Right atrium auricular region (tissue), 2 donors: ENCODE results near the gene SUMF1. TPM values are rescaled to one million over a fixed set of nuclear protein-coding genes. Genes with fewer than 3 reads are reported as not detected.

Source experiments
- DNase-seq: peaks from one replicate; pipeline ENCODE4 v3.0.0-alpha.2; 2019; ENCODE audit warnings: low spot score
- H3K27ac ChIP-seq, 2 donors: fragments of 200-600 bp; sonication (generic); 1 replicate in 1 of 2; 2 replicates in 1 of 2; pipeline ENCODE4 v1.5.1; 2016 to 2019
- H3K27me3 ChIP-seq, 2 donors: fragments of 200-600 bp; sonication (generic); one replicate each; pipeline versions ENCODE4 v1.5.1 to v1.6.0; 2017 to 2019
- H3K36me3 ChIP-seq: fragments of 200-600 bp; sonication (generic); one replicate; pipeline ENCODE4 v1.5.1; 2016
- H3K4me1 ChIP-seq, 2 donors: fragments of 200-600 bp; sonication (generic); one replicate each; pipeline versions ENCODE4 v1.5.1 to v1.6.0; 2017 to 2019
- H3K4me3 ChIP-seq, 2 donors: fragments of 200-600 bp; sonication (generic); 1 replicate in 1 of 2; 2 replicates in 1 of 2; pipeline ENCODE4 v1.5.1; 2017 to 2019; ENCODE audit warnings: mild to moderate bottlenecking in 1 of 2, moderate library complexity in 1 of 2
- H3K9me3 ChIP-seq, 2 donors: fragments of 200-600 bp; sonication (generic); one replicate each; pipeline ENCODE4 v1.5.1; 2019
- total RNA-seq, 2 donors: library from RNA; depleted of rRNA; stranded (reverse); fragments of >200 nt; gene quantifications; one replicate each; pipeline ENCODE4 v1.1.0, GENCODE V29; 2016
- TF ChIP-seq, protein P1 (sequence below), 2 donors: fragments of 200-600 bp; sonication (generic); IDR thresholded peaks; one replicate each; pipeline ENCODE4 v1.5.1; 2019; ENCODE audit warnings: antibody characterized with exemption in 2 of 2

The SUMF1 gene
- total RNA-seq, result 10 to 100 TPM; 12.1 to 22.6 TPM

DNA sequence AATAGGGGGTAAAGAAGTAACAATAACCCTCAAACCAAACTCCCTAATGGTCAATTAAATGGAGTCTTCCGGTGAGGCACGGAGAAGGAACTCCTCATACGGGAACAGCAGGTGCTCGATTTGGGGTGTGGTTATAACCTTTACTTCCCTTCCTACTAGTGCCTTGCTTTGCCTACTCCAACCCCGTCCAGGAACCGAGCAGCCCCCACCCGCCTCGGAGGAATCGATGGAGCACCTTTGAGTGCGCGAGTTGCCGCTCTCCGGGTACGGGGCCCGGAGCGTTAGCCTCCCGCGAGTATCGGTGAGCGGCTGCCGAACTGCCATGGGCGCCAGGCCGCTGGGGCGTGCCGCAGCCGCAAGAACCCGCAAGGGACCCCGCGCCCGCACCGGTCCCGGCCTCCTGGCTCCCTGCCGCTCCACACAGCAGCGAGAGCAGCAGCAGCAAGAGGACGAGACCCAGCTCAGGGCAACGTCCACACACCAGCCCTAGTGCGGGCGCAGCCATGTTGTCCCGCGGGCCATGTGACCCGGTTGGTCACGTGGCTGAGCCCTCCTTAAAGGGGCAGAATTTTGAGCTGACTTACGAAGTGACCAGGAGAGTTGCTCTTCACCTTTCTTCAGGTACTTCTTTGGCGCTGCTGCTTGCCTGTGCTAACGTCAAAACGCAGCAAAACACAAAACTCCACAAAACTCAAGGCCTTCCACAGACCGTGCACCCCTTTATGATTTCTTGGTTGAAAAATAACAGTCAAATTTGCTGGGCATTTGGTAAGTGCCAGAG, at the start of gene SUMF1:
Gene SUMF1, minus strand, starts transcription at position 529 of the 781 bp plus-strand sequence. Its CDS starts 24 bp downstream, at position 505.
- DNase-seq, result peak; percentile 83

DNA sequence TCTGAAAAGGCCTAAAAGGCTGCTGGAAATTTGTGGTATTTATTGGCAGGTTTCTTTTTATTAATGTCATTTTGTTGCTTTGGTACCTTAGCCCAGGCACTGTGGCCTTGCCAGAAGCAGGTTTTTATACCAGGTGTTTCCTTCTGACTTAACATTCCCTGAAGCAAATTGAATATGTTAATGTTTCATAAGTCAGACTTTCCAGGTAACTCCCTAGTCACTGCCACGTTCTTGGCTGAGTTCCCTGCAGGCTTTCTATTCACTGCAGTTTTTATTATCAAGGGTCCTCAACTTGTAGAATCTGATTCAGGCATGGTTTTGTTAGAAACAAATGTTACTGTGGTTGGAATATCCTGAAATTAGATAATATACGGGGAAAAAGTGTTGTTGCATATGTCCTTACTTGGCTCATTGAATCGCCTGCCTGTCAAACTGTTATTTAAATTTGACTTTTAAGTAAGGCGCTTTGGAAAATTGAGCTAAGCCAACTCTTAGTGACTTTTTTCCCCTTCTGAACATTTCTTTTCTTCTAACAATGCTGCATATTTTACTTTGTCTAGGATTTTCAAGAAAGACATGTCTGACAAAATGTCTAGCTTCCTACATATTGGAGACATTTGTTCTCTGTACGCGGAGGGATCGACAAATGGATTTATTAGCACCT, 49.0 kb upstream of the SUMF1 start:
- H3K36me3 ChIP-seq, result no peaks in the 10 kb centered on the region
- H3K27ac ChIP-seq, result no peak overlapping the region
- TF ChIP-seq, protein P1, sequence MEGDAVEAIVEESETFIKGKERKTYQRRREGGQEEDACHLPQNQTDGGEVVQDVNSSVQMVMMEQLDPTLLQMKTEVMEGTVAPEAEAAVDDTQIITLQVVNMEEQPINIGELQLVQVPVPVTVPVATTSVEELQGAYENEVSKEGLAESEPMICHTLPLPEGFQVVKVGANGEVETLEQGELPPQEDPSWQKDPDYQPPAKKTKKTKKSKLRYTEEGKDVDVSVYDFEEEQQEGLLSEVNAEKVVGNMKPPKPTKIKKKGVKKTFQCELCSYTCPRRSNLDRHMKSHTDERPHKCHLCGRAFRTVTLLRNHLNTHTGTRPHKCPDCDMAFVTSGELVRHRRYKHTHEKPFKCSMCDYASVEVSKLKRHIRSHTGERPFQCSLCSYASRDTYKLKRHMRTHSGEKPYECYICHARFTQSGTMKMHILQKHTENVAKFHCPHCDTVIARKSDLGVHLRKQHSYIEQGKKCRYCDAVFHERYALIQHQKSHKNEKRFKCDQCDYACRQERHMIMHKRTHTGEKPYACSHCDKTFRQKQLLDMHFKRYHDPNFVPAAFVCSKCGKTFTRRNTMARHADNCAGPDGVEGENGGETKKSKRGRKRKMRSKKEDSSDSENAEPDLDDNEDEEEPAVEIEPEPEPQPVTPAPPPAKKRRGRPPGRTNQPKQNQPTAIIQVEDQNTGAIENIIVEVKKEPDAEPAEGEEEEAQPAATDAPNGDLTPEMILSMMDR (IDR thresholded peaks at IDR 0.05), result no peak
- H3K9me3 ChIP-seq, result no peaks in the 10 kb centered on the region
- H3K4me1 ChIP-seq, result peaks cover 0 to 45% of the 10 kb centered on the region in 2 donors
- no peaks in the 10 kb centered on the region for H3K27me3 ChIP-seq
- H3K4me3 ChIP-seq, result no peak overlapping the region
- DNase-seq, result no peak

More for the DNA sequence above, at the start of gene SUMF1:
- H3K27ac ChIP-seq, result peak within 1 kb of the TSS; percentile 75 to 77
- H3K4me3 ChIP-seq, result peak within 1 kb of the TSS; percentile 80 to 92
- no peaks in the 10 kb centered on the region for H3K27me3 ChIP-seq
- TF ChIP-seq, protein P1 (IDR thresholded peaks at IDR 0.05), result no peak
- no peaks in the 10 kb centered on the region for H3K36me3 ChIP-seq
- H3K9me3 ChIP-seq, result no peaks in the 10 kb centered on the region
- peaks cover 0 to 15% of the 10 kb centered on the region in 2 donors for H3K4me1 ChIP-seq

DNA sequence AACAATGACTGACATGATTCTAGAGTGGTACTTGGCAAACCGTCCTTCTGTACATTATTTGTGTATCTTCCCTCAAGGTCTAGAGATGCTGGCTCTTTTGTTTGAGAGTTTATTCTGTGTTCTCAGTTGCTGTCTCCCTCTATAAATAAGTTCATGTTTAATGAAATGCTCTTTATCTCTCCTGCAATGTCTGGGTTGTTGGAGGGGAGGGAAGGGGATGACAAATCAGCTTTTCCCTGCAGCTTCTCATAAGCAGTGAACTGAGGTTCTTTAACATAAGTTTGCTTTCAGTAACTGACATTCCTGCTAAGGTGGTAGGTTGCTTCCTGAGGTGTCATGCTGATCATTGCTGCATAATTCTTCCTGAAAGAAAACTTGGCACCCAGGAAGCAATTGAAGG, 47.8 kb upstream of the SUMF1 start:
- no peak overlapping the region for H3K4me3 ChIP-seq
- no peak for DNase-seq
- TF ChIP-seq, protein P1 (IDR thresholded peaks at IDR 0.05), result no peak
- peaks cover 0 to 43% of the 10 kb centered on the region in 2 donors for H3K4me1 ChIP-seq
- no peaks in the 10 kb centered on the region for H3K36me3 ChIP-seq
- no peak overlapping the region for H3K27ac ChIP-seq
- no peaks in the 10 kb centered on the region for H3K27me3 ChIP-seq
- no peaks in the 10 kb centered on the region for H3K9me3 ChIP-seq

DNA sequence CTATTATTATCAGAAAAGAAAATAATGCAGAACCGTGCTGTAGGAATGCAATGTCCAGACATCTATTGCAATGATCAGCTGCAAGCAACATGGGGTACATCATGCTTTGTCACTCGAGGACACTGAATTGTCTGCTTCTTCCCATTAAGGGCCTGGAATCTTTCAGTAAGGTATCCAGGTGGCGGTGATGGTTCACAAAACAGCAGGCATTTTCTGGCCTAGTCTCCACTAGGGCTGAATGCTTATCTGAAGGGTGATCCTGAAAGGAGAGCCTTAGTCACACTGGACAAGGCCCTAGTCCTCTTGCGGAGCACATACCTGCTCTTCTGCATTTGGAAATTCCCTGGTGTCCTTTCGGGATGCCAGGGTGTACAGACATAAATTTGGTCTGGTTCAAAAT, 47.3 kb upstream of the SUMF1 start:
- H3K27ac ChIP-seq, result no peak overlapping the region

DNA sequence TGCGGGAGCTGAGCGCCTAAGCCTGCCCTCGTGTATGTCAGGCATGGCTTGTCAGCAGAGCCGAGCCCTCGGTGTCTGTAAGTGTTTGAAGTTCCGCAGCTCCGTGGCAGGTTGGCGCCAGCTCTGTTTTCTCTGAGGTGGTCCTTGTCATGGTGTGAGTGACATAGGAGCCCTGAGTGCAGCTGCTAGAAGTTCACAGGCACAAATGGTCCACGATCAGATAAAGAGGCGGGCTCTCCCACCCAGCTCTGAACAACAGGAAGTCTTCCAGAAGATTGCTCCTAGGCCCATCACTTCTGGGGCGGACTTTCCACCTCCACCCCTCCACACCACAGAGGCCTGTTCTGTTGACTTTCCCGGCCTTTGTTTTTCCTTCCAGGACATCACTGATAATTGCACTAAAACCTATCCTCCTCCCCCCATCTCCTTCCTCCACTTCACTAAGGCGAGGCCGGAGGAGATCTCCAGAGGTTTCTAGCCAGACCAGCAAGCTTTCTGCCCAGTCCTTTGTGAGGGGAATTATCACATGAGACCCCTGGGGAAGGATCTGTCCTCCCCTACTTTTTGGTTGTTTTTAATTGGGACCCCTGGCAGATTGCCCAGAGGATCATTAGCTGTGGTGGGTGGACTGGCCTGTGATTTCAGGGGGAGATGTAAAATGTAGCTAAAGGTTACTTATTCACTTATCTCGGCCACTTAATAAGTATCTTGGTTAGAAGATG, 46.0 kb upstream of the SUMF1 start:
- no peak overlapping the region for H3K27ac ChIP-seq
- H3K27me3 ChIP-seq, result no peaks in the 10 kb centered on the region
- no peak for DNase-seq
- H3K9me3 ChIP-seq, result no peaks in the 10 kb centered on the region
- no peak overlapping the region for H3K4me3 ChIP-seq
- H3K36me3 ChIP-seq, result no peaks in the 10 kb centered on the region
- H3K4me1 ChIP-seq, result peaks cover 0 to 32% of the 10 kb centered on the region in 2 donors
- TF ChIP-seq, protein P1 (IDR thresholded peaks at IDR 0.05), result no peak

More for the DNA sequence above, 47.3 kb upstream of the SUMF1 start:
- no peak for DNase-seq
- H3K9me3 ChIP-seq, result no peaks in the 10 kb centered on the region
- no peaks in the 10 kb centered on the region for H3K27me3 ChIP-seq
- H3K4me1 ChIP-seq, result peaks cover 0 to 38% of the 10 kb centered on the region in 2 donors
- TF ChIP-seq, protein P1 (IDR thresholded peaks at IDR 0.05), result no peak
- no peaks in the 10 kb centered on the region for H3K36me3 ChIP-seq
- no peak overlapping the region for H3K4me3 ChIP-seq
